Epidermal melanocyte (primary cell): ENCODE results near the gene POU3F3.

Experiments used
- DNase-seq: peaks from one replicate; pipeline ENCODE4 v3.0.0; 2011; ENCODE audit warnings: low spot score; ENCODE audit not compliant: insufficient read length

Gene POU3F3

DNA sequence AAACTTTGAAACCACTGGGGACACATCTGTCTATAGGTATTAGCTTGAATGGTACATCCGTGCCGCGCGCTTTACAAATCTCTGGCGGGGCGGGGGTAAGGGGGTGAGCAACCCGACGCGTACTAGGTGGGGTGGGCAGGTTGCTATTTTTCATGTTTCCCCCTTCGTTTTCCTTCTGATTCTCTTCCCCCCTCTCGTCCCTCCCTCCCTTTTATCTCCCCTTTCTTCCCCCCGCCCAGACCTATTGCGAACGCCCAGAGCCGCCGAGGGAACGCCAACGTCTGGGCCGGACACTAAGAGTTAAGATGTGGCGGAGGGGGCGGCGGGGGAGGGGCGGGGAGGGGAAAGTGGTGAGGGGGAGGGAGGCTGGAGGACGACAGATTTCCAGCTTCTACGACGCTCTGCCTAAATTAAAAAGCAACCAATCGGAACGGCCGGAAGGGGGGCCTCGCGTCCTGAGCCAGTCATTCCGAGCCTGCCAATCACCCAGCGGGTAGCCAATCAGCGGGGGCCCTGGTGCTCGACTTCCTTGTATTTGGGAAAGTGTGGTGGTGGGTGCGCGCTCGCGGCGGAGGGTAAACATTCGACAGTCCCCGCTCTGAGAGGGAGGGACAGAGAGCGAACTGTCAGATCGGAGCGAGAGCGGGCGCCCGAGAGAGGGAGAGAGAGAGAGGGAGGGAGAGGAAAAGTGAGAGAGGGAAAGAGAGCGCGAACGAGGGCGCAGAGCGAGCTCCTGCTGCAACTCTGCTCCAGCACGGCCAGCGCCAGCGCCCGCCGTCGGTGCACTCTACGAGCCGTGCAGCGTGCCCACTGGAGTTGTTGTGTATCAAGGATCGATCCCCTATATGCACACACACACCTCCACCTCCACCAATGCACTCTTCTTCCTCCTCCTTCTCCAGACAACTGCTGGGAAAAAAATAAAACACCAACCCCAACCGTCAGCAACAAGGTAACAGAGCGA is at the start of gene POU3F3:
TSS of gene POU3F3 (plus strand) at position 582 of the 964 bp plus-strand sequence. CDS start 1,396 bp downstream, outside the sequence.
- peak; percentile 69 for DNase-seq

- DNase-seq: no peak
These were observed 49.6 kb upstream of the POU3F3 start for GRCh38 chr2:104804148-104804890.

DNA sequence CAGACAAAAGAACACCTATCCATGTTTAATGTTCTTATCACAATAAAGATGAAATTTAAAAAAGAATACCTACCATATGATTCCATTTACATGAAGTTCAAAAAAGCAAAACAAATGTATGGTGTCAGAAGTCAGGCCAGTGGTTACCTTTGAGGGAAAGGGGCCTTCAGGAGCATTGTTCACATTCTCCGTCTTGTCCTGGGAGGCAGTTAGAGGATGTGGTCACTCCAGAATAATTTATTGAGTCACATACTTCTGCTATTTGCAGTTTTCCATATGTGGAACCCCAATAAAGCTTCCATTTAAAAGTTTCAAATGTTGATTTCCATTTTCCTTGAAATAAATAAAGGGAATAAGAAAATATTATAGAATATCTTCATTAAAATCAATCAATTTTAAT is 41.6 kb upstream of the POU3F3 start:
- no peak for DNase-seq

- DNase-seq: no peak
These were observed 37.8 kb upstream of the POU3F3 start for GRCh38 chr2:104816143-104816542.

- DNase-seq: no peak
These were observed 35.7 kb upstream of the POU3F3 start for GRCh38 chr2:104818264-104818663.

GRCh38 chr2:104820126-104820525 is 33.8 kb upstream of the POU3F3 start:
- no peak for DNase-seq

- no peak for DNase-seq
These were observed 28.6 kb upstream of the POU3F3 start for GRCh38 chr2:104825124-104825865.

GRCh38 chr2:104826016-104826415 is 27.9 kb upstream of the POU3F3 start:
- DNase-seq: no peak

GRCh38 chr2:104831742-104832141 is 22.2 kb upstream of the POU3F3 start:
- no peak for DNase-seq

DNA sequence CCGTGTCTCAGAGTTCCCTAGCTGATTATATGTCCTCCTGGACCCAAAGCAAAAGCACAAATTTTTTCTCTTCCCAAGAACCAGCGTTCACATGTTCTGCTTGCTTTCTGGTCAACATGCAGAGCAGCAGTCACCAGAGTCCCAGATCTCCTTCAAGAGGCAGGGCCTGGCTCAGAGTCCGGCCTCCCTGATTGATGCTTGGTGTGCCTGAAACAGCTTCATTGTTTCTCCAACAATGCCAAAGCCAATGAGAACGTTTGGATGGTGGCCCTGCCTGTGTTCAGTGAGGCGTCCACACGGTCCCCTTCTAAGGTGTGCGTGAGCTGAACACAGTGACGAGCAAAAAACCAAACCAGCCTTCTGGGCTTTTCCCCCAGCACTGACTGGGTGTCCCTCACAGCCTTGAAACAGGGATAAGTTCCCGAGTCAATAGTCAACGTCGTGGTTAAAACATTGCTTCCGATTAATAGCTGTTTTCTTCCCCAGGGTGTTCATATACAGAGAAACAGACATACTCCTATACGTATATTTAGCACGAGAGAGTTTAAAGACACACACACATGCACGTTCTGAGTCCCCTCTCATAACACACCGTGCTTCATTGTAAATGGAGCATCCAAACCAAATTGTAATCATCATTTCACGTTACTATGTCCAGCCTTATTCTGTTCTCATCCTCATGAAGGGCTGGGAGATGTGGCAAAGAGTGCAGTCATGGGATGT is 19.3 kb upstream of the POU3F3 start:
- no peak for DNase-seq

GRCh38 chr2:104836265-104836664 is 17.6 kb upstream of the POU3F3 start:
- DNase-seq: no peak

- no peak for DNase-seq
These were observed 17.1 kb upstream of the POU3F3 start for GRCh38 chr2:104836841-104837240.

- DNase-seq: no peak
These were observed 13.8 kb upstream of the POU3F3 start for GRCh38 chr2:104840156-104840555.

DNA sequence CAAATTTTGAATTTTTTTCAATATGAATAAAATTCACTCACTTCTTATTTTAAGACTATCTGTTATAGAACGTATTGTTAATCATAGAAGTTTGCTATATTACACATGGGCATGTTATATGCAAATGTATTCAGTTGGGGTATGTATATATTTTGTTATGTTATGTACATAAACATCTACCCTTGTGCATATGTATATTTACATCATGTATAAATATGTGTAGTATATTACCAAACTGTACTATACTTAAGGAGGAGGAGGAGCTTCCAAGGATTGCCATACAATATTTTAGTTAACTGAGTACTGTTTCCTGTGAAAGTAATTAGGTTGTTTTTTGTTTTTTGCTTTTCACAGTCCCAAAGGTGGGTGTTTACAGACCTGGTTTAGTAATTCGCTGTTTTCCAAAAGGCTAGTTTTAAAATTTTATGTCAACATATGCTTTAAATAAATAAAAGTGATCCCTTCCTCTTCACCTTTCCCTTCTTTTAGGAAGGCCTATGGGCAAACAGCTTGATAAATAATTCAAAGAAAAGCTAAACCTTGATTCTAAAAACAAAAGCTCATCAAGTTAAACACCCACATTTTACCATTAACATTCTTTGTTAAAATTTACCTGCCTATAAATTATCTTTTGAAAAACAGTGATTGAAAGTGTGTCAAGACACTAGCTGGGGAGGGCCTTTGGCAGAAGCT is 12.9 kb upstream of the POU3F3 start:
- no peak for DNase-seq

- no peak for DNase-seq
These were observed 12.2 kb upstream of the POU3F3 start for GRCh38 chr2:104841744-104842143.

DNA sequence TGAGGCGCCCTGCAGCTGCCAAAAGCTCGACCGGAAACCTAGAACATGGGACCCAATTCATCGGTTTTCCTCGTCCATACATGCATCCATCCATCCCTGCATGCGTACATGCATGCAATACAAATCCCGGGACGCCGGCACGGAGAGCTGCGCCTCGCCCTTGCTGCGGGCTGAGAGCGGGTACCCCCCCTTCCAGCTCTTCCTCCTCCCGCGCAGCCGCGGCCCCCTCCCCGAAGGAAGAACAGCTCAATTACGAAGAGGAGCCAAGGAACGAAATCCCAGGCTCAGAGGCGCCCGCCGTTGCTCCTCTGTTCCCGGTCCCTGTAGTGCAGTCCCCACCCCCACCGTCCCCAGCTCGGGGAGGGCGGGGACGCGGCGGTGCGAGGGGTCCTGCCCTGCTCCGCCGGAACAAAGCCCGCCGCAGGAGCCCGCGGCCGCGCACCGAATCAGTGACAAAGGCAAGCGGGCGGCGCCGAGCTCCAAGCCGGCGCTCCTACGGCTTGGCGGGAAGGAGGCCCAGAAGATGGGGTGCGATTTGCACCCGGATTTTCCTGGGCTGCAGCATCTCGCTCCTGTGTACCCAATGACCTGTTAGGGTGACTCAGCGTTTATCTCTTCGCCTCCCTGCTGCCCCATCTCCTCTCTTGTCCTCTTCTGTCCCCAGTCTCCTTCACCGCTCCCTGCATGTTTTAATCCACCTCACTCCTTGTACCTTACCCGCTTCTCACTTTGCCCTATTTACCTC is 8.9 kb upstream of the POU3F3 start:
- DNase-seq: no peak

- DNase-seq: no peak
These were observed 8.4 kb upstream of the POU3F3 start for GRCh38 chr2:104845552-104845931.

GRCh38 chr2:104845946-104846785 is 7.7 kb upstream of the POU3F3 start:
- DNase-seq: no peak
